HepG2 (cell line): ENCODE results near the gene DGCR2.

ENCODE experiments used
- GLMP ChIP-seq: sonication (generic); formaldehyde crosslinking; IDR thresholded peaks from 2 replicates; pipeline ENCODE4 v1.9.0; 2021; ENCODE audit warnings: missing genetic modification reagents, mild to moderate bottlenecking, borderline replicate concordance
- HNF4G ChIP-seq, 2 experiments: sonication (generic) in 1 of 2; formaldehyde crosslinking in 1 of 2; IDR thresholded peaks; 2 replicates each; pipeline versions ENCODE4 v1.4.0 to v1.6.1; 2011 to 2020; ENCODE audit warnings: borderline replicate concordance in 2 of 2, low read depth in 2 of 2, mild to moderate bottlenecking in 2 of 2, low read length in 1 of 2, missing genetic modification reagents in 1 of 2, moderate library complexity in 1 of 2
- NFYB ChIP-seq: sonication (generic); formaldehyde crosslinking; IDR thresholded peaks from 2 replicates; pipeline ENCODE4 v1.4.0; 2020; ENCODE audit warnings: missing genetic modification reagents
- PHB2 ChIP-seq: fragments of 450-650 bp; IDR thresholded peaks from 2 replicates; pipeline ENCODE4 v1.6.1; 2018; ENCODE audit not compliant: partially characterized antibody
- RORA ChIP-seq: sonication (generic); formaldehyde crosslinking; IDR thresholded peaks from 2 replicates; pipeline ENCODE4 v1.5.0; 2020; ENCODE audit warnings: mild to moderate bottlenecking, missing genetic modification reagents, moderate library complexity
- TARDBP ChIP-seq: sonication (generic); formaldehyde crosslinking; IDR thresholded peaks from 2 replicates; pipeline ENCODE4 v1.8.0; 2022; ENCODE audit warnings: mild to moderate bottlenecking, missing genetic modification reagents
- ZBTB2 ChIP-seq: sonication (generic); formaldehyde crosslinking; IDR thresholded peaks from 2 replicates; pipeline ENCODE4 v1.8.0; 2022; ENCODE audit warnings: low read depth, missing genetic modification reagents
- ZNF33A ChIP-seq: sonication (generic); formaldehyde crosslinking; IDR thresholded peaks from 2 replicates; pipeline ENCODE4 v1.5.1; 2020; ENCODE audit warnings: missing genetic modification reagents, mild to moderate bottlenecking, moderate library complexity, borderline replicate concordance
- TF ChIP-seq, protein P1 (sequence below): sonication (generic); formaldehyde crosslinking; IDR thresholded peaks from 2 replicates; pipeline ENCODE4 v1.4.0; 2020; ENCODE audit warnings: missing genetic modification reagents

DNA sequence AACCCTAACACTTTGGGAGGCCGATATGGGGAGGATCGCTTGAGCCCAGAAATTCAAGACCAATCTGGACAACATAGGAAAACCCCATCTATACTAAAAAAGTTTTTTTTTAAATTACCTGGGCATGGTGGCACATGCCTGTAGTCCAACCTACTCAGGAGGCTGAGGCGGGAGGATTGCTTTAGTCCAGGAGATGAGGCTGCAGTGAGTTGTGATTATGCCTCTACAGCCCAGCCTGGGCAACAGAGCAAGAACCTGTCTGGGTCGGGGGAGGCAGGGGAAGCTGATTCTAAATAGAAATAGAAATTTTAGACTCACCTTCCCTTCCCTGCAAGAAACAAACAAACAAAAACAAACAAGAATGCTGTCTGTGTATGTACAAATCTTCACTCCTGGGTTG lies 133.3 kb downstream of the DGCR2 start:
- TF ChIP-seq PHB2 (no peak), TARDBP (no peak), RORA (CRISPR knock-in tag) (no peak), ZBTB2 (CRISPR knock-in tag) (no peak), GLMP (CRISPR knock-in tag) (no peak), HNF4G (IDR thresholded peaks at IDR 0.05; ENCODE audit: borderline replicate concordance, low read depth, low read length) (no peak), HNF4G (CRISPR knock-in tag; IDR thresholded peaks at IDR 0.05; ENCODE audit: borderline replicate concordance, low read depth) (no peak), NFYB (CRISPR knock-in tag) (no peak), ZNF33A (CRISPR knock-in tag) (no peak)
- TF ChIP-seq, protein P1, sequence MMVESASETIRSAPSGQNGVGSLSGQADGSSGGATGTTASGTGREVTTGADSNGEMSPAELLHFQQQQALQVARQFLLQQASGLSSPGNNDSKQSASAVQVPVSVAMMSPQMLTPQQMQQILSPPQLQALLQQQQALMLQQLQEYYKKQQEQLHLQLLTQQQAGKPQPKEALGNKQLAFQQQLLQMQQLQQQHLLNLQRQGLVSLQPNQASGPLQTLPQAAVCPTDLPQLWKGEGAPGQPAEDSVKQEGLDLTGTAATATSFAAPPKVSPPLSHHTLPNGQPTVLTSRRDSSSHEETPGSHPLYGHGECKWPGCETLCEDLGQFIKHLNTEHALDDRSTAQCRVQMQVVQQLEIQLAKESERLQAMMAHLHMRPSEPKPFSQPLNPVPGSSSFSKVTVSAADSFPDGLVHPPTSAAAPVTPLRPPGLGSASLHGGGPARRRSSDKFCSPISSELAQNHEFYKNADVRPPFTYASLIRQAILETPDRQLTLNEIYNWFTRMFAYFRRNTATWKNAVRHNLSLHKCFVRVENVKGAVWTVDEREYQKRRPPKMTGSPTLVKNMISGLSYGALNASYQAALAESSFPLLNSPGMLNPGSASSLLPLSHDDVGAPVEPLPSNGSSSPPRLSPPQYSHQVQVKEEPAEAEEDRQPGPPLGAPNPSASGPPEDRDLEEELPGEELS (CRISPR knock-in tag), result no peak
